HCT116 (cell line): ENCODE results near the gene SUSD6. TPM values are rescaled to one million over a fixed set of nuclear protein-coding genes. Genes with fewer than 3 reads are reported as not detected.

Experiments
- ATAC-seq: fragments of 200-7000 bp; cut with Tn5 transposase; 2 replicates; pipeline ENCODE4 v1.9.1; 2020; ENCODE audit warnings: mild to moderate bottlenecking, moderate library complexity
- BruUV-seq: library from RNA; stranded (reverse); fragments of 400-500 nt; replicated peaks from 2 replicates; lab custom pipeline; 2021; lab: Mats Ljungman, UMichigan
- CTCF ChIA-PET: fragments of 300-600 bp; sonication (Branson Sonifier 250); formaldehyde crosslinking; loops from one replicate; lab custom pipeline; 2021; ENCODE audit warnings: antibody characterized with exemption; lab: Charles Lee
- POLR2A ChIA-PET: fragments of 300-600, 350-600 bp; sonication (Branson Sonifier 250); formaldehyde crosslinking; loops from one replicate; lab custom pipeline; 2021; ENCODE audit warnings: antibody characterized with exemption; lab: Charles Lee
- RAD21 ChIA-PET, 2 experiments: fragments of 300-600 bp; sonication (Branson Sonifier 250); formaldehyde crosslinking; loops; one replicate each; lab custom pipeline; 2023; ENCODE audit warnings: low total read pairs in 2 of 2; ENCODE audit not compliant: uncharacterized antibody in 2 of 2, unreplicated experiment in 2 of 2, low non-redundant PET in 1 of 2; lab: Charles Lee
- DNase-seq: peaks from one replicate; pipeline ENCODE4 v3.0.0-alpha.2; 2010; ENCODE audit warnings: low read depth, low spot score
- H2AFZ ChIP-seq: fragments of 200-600 bp; shearing (Covaris generic), sonication (generic); 2 replicates; pipeline ENCODE4 v1.6.1; 2017; ENCODE audit warnings: low read depth, mixed run types, mixed read lengths, antibody characterized with exemption, low read length; ENCODE audit not compliant: poor library complexity, severe bottlenecking
- H3K27ac ChIP-seq: 2 replicates; pipeline ENCODE4 v1.5.1; 2012; ENCODE audit warnings: low read depth, low read length
- H3K27me3 ChIP-seq: fragments of 200-600 bp; sonication (generic); 2 replicates; pipeline ENCODE4 v1.6.1; 2016; ENCODE audit warnings: mixed run types, low read length, mixed read lengths; ENCODE audit not compliant: insufficient read depth
- H3K36me3 ChIP-seq, 2 experiments: fragments of 200-500 bp in 1 of 2; fragments of 200-600 bp in 1 of 2; sonication (Bioruptor generic) in 1 of 2; sonication (generic) in 1 of 2; 2 replicates each; pipeline versions ENCODE4 v1.5.1 to v1.6.1; 2014 to 2016; ENCODE audit warnings: low read length in 2 of 2, inconsistent platforms in 1 of 2, mixed read lengths in 1 of 2, mixed run types in 1 of 2; ENCODE audit not compliant: insufficient read depth in 2 of 2, control insufficient read depth in 1 of 2
- H3K4me1 ChIP-seq, 2 experiments: fragments of 200-600 bp in 1 of 2; sonication (generic) in 1 of 2; 2 replicates each; pipeline versions ENCODE4 v1.5.1 to v1.6.1; 2012 to 2017; ENCODE audit warnings: low read length in 2 of 2, inconsistent platforms in 1 of 2, mild to moderate bottlenecking in 1 of 2, mixed read lengths in 1 of 2, mixed run types in 1 of 2, moderate library complexity in 1 of 2; ENCODE audit not compliant: insufficient read depth in 2 of 2, control insufficient read depth in 1 of 2
- H3K4me2 ChIP-seq: fragments of 200-600 bp; sonication (generic); 2 replicates; pipeline ENCODE4 v1.6.1; 2017; ENCODE audit warnings: mixed run types, low read length, mixed read lengths
- H3K4me3 ChIP-seq, 2 experiments: fragments of 200-600 bp in 1 of 2; sonication (generic) in 1 of 2; replicated peaks in 1 of 2; 2 replicates each; pipeline ENCODE4 v1.5.1; 2011 to 2016; ENCODE audit warnings: low read length in 2 of 2, control low read depth in 1 of 2, low read depth in 1 of 2, mild to moderate bottlenecking in 1 of 2, mixed read lengths in 1 of 2, mixed run types in 1 of 2
- H3K79me2 ChIP-seq: fragments of 200-600 bp; sonication (generic); 2 replicates; pipeline ENCODE4 v1.6.1; 2017; ENCODE audit warnings: mild to moderate bottlenecking, mixed run types, low read length, moderate library complexity, mixed read lengths; ENCODE audit not compliant: insufficient read depth
- H3K9ac ChIP-seq: fragments of 200-600 bp; sonication (generic); 2 replicates; pipeline ENCODE4 v1.6.1; 2016; ENCODE audit warnings: low read length, mixed read lengths
- H3K9me2 ChIP-seq: fragments of 200-600 bp; sonication (generic), shearing (Covaris generic); 2 replicates; pipeline ENCODE4 v1.6.1; 2017; ENCODE audit warnings: mixed run types, mild to moderate bottlenecking, moderate library complexity; ENCODE audit not compliant: insufficient read depth
- H3K9me3 ChIP-seq, 2 experiments: fragments of 200-500 bp in 1 of 2; fragments of 200-600 bp in 1 of 2; sonication (Bioruptor generic) in 1 of 2; sonication (generic) in 1 of 2; 2 replicates each; pipeline ENCODE4 v1.6.1; 2014 to 2017; ENCODE audit warnings: low read length in 2 of 2, mixed read lengths in 2 of 2, inconsistent platforms in 1 of 2, low read depth in 1 of 2, mild to moderate bottlenecking in 1 of 2, mixed run types in 1 of 2, moderate library complexity in 1 of 2; ENCODE audit not compliant: control insufficient read depth in 1 of 2, insufficient read depth in 1 of 2
- H4K20me1 ChIP-seq: fragments of 200-600 bp; sonication (generic), shearing (Covaris generic); 2 replicates; pipeline ENCODE4 v1.6.1; 2017; ENCODE audit warnings: mixed run types, mild to moderate bottlenecking, moderate library complexity; ENCODE audit not compliant: insufficient read depth
- CBX3 ChIP-seq: IDR thresholded peaks from 2 replicates; pipeline ENCODE4 v1.6.1; 2012; ENCODE audit warnings: low read depth
- CEBPB ChIP-seq: IDR thresholded peaks from 2 replicates; pipeline ENCODE4 v1.6.1; 2012; ENCODE audit warnings: low read depth
- EGR1 ChIP-seq: IDR thresholded peaks from 2 replicates; pipeline ENCODE4 v1.6.1; 2012; ENCODE audit warnings: low read depth
- ELF1 ChIP-seq: IDR thresholded peaks from 2 replicates; pipeline ENCODE4 v1.6.1; 2012; ENCODE audit warnings: low read depth, borderline replicate concordance
- EZH2phosphoT487 ChIP-seq: fragments of 200-600 bp; IDR thresholded peaks from 2 replicates; pipeline ENCODE4 v1.6.1; 2018; ENCODE audit warnings: antibody characterized with exemption, borderline replicate concordance
- FOSL1 ChIP-seq: IDR thresholded peaks from 2 replicates; pipeline ENCODE4 v1.6.1; 2012; ENCODE audit warnings: low read depth
- JUND ChIP-seq: IDR thresholded peaks from 2 replicates; pipeline ENCODE4 v1.6.1; 2012
- POLR2A ChIP-seq: IDR thresholded peaks from 2 replicates; pipeline ENCODE4 v1.7.0; 2011; ENCODE audit warnings: borderline replicate concordance; ENCODE audit not compliant: insufficient read depth, insufficient read length; ENCODE audit errors: extremely low read depth
- POLR2AphosphoS5 ChIP-seq: IDR thresholded peaks from 2 replicates; pipeline ENCODE4 v1.6.1; 2011; ENCODE audit warnings: mild to moderate bottlenecking, low read depth, low read length, moderate library complexity
- RAD21 ChIP-seq: IDR thresholded peaks from 2 replicates; pipeline ENCODE4 v1.6.1; 2012; ENCODE audit warnings: low read depth, mild to moderate bottlenecking
- SIN3A ChIP-seq: IDR thresholded peaks from 2 replicates; pipeline ENCODE4 v1.6.1; 2012; ENCODE audit warnings: low read depth
- SRF ChIP-seq: IDR thresholded peaks from 2 replicates; pipeline ENCODE4 v1.6.1; 2012; ENCODE audit warnings: low read depth
- TCF7L2 ChIP-seq: IDR thresholded peaks from 2 replicates; pipeline ENCODE4 v1.7.0; 2011; ENCODE audit warnings: borderline replicate concordance, inconsistent platforms; ENCODE audit not compliant: insufficient read depth, insufficient read length; ENCODE audit errors: extremely low read depth
- YY1 ChIP-seq: IDR thresholded peaks from 2 replicates; pipeline ENCODE4 v1.6.1; 2011; ENCODE audit warnings: low read length, low read depth, moderate library complexity, mild to moderate bottlenecking; ENCODE audit not compliant: insufficient replicate concordance; ENCODE audit errors: extremely low read depth
- ZNF274 ChIP-seq: fragments of 200-500 bp; sonication (Bioruptor generic); IDR thresholded peaks from 2 replicates; pipeline ENCODE4 v1.6.1; 2014; ENCODE audit warnings: mild to moderate bottlenecking, low read depth, low read length, inconsistent platforms
- intact Hi-C: fragments of 100-400 bp; cut with micrococcal nuclease; formaldehyde crosslinking; loops from 2 replicates; pipeline ENCODE4 v1.10.0; 2022
- total RNA-seq: library from RNA; stranded (reverse); gene quantifications from one replicate; pipeline ENCODE4 v1.2.1, GENCODE V29; 2021; ENCODE audit not compliant: unreplicated experiment
- TF ChIP-seq, protein P1 (sequence below): IDR thresholded peaks from 2 replicates; pipeline ENCODE4 v1.6.1; 2012
- TF ChIP-seq, protein P2 (sequence below): IDR thresholded peaks from 2 replicates; pipeline ENCODE4 v1.6.1; 2012
- TF ChIP-seq, protein P3 (sequence below): IDR thresholded peaks from 2 replicates; pipeline ENCODE4 v1.6.1; 2012; ENCODE audit warnings: low read depth

Gene SUSD6
- total RNA-seq, 1 experiment from 2014 or later: 6.4 TPM

DNA sequence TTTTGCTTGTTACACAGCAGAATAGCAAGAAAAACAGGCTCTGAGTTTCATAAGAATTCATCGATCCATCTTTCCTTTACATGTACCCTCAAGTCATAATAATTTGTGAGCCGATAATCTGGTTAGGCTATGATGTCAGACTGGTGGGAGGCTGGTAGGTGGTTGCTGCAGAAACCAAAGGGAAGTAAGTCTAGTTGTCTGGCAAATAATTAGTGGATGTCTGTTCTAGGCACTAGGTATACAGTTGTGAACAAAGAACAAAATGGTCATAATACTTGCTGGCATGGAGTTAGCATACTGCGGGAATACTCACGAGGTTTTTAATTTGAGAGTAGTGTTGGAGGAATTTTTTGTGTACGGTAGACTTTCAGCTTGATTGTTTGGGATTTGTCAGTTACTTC is 8.8 kb downstream of the SUSD6 start:
- no peak for ATAC-seq
- no peak overlapping the region for H2AFZ ChIP-seq
- no peaks in the 10 kb centered on the region for H4K20me1 ChIP-seq
- CTCF ChIA-PET: no interaction called here
- H3K9me3 ChIP-seq: no peaks in the 10 kb centered on the region
- H3K27ac ChIP-seq: no peak overlapping the region
- H3K4me1 ChIP-seq: no peaks in the 10 kb centered on the region
- no peaks in the 10 kb centered on the region for H3K79me2 ChIP-seq
- H3K27me3 ChIP-seq: no peaks in the 10 kb centered on the region
- DNase-seq: no peak
- TF ChIP-seq, protein P1, sequence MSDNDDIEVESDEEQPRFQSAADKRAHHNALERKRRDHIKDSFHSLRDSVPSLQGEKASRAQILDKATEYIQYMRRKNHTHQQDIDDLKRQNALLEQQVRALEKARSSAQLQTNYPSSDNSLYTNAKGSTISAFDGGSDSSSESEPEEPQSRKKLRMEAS: no peak
- no peak for TF ChIP-seq POLR2AphosphoS5
- no peak for TF ChIP-seq CEBPB
- TF ChIP-seq SRF: no peak
- TF ChIP-seq YY1: no peak
- no peak for TF ChIP-seq EGR1
- TF ChIP-seq, protein P2, sequence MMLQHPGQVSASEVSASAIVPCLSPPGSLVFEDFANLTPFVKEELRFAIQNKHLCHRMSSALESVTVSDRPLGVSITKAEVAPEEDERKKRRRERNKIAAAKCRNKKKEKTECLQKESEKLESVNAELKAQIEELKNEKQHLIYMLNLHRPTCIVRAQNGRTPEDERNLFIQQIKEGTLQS: no peak
- TF ChIP-seq RAD21: no peak
- TF ChIP-seq JUND: no peak
- TF ChIP-seq FOSL1: no peak
- no peak for TF ChIP-seq EZH2phosphoT487
- no peak for TF ChIP-seq POLR2A
- TF ChIP-seq SIN3A: no peak
- TF ChIP-seq ELF1: no peak
- TF ChIP-seq ZNF274: no peak
- TF ChIP-seq, protein P3, sequence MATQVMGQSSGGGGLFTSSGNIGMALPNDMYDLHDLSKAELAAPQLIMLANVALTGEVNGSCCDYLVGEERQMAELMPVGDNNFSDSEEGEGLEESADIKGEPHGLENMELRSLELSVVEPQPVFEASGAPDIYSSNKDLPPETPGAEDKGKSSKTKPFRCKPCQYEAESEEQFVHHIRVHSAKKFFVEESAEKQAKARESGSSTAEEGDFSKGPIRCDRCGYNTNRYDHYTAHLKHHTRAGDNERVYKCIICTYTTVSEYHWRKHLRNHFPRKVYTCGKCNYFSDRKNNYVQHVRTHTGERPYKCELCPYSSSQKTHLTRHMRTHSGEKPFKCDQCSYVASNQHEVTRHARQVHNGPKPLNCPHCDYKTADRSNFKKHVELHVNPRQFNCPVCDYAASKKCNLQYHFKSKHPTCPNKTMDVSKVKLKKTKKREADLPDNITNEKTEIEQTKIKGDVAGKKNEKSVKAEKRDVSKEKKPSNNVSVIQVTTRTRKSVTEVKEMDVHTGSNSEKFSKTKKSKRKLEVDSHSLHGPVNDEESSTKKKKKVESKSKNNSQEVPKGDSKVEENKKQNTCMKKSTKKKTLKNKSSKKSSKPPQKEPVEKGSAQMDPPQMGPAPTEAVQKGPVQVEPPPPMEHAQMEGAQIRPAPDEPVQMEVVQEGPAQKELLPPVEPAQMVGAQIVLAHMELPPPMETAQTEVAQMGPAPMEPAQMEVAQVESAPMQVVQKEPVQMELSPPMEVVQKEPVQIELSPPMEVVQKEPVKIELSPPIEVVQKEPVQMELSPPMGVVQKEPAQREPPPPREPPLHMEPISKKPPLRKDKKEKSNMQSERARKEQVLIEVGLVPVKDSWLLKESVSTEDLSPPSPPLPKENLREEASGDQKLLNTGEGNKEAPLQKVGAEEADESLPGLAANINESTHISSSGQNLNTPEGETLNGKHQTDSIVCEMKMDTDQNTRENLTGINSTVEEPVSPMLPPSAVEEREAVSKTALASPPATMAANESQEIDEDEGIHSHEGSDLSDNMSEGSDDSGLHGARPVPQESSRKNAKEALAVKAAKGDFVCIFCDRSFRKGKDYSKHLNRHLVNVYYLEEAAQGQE: no peak
- TF ChIP-seq CBX3: no peak
- no peak for TF ChIP-seq TCF7L2
- POLR2A ChIA-PET: no interaction called here
- H3K4me3 ChIP-seq: no peak overlapping the region
- H3K9me2 ChIP-seq: no peaks in the 10 kb centered on the region
- no peak overlapping the region for H3K9ac ChIP-seq
- H3K4me2 ChIP-seq: no peak overlapping the region
- BruUV-seq: no TSS peak
- intact Hi-C loops: no loop called here
- H3K36me3 ChIP-seq: no peaks in the 10 kb centered on the region
- RAD21 ChIA-PET: no interaction called here
